ENCODE measurements around the gene MCRIP2. TPM values are rescaled to one million over a fixed set of nuclear protein-coding genes. Genes with fewer than 3 reads are reported as not detected.

The MCRIP2 gene
- total and polyA plus RNA-seq, 11 donors = 52.3 to 321 (median 97.0) TPM

GRCh38 chr16:651844-652243 lies 10.2 kb downstream of the MCRIP2 start:
- no peak for ATAC-seq
- TF ChIP-seq POLR2A (IDR thresholded peaks at IDR 0.05) = no peak
- TF ChIP-seq, protein P1, sequence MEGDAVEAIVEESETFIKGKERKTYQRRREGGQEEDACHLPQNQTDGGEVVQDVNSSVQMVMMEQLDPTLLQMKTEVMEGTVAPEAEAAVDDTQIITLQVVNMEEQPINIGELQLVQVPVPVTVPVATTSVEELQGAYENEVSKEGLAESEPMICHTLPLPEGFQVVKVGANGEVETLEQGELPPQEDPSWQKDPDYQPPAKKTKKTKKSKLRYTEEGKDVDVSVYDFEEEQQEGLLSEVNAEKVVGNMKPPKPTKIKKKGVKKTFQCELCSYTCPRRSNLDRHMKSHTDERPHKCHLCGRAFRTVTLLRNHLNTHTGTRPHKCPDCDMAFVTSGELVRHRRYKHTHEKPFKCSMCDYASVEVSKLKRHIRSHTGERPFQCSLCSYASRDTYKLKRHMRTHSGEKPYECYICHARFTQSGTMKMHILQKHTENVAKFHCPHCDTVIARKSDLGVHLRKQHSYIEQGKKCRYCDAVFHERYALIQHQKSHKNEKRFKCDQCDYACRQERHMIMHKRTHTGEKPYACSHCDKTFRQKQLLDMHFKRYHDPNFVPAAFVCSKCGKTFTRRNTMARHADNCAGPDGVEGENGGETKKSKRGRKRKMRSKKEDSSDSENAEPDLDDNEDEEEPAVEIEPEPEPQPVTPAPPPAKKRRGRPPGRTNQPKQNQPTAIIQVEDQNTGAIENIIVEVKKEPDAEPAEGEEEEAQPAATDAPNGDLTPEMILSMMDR (IDR thresholded peaks at IDR 0.05) = no peak
- 87 to 92% (median 91%) methylated on average over 14 to 22 of the region's 22 CpGs for WGBS, 4 donors
- Histone ChIP-seq H3K27me3 (no peaks in the 10 kb centered on the region), H3K4me1 (peaks cover 3 to 38% (median 29%) of the 10 kb centered on the region in 12 donors), H3K4me3 (no peak overlapping the region), H3K27ac (no peak overlapping the region), H3K36me3 (peaks cover 0 to 23% (median 0%) of the 10 kb centered on the region in 9 donors), H3K9me3 (no peaks in the 10 kb centered on the region)
- intact Hi-C loops (cut with DNase I) = loop anchor here in 1 of 10 donors (10.0 kb wide), 1 partner anchor 67 kb away; no protein-coding TSS in a partner anchor
- DNase-seq = no peak

DNA sequence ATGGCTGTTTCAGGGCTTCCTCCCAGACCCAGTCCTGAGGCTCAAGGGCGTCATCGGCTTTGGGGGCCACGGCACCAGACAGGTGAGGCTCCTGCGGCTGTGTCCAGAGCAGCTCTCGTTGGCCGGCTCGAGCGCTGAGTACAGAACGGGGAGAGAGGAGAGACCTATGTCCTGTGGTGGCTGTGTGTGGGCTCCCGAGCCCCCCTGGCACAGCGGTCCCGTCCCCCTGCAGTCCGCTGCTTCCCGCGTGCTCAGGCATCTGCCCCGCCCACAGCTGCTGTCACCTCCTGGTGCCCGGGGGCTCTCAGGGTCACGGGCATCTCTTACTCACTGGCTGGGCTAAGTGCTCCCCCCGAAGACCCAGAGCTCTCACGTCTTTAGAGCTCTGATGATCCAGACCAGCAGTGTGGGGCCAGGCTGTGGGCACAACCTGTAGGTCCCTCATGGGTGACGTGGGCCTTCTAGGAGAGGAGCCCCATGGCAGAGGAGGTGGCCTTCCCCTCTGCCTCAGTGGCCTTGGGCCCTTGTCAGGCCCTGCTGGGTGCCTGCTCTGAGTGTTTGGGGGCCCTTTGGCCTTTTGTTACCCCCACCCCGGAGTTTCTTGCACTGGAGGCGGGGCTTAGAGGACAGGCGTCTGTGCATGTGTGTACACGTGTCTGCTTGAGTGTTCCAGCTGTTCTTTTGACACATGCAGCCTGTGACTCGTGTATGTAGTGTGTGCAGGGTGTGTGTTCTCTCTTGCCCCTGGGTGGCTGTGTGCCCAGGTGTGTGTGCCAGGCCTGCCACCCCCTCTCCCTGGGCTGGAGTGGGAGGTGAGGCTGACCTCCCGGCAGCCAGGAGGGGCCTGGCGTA lies 11.1 kb downstream of the MCRIP2 start:
- WGBS, 4 donors = 83 to 94% (median 85%) methylated on average over 10 to 28 of the region's 28 CpGs
- no peak overlapping the region for H3K4me3 ChIP-seq
- intact Hi-C loops (cut with DNase I) = loop anchor here in 1 of 10 donors (10.0 kb wide), 1 partner anchor 68 kb away; no protein-coding TSS in a partner anchor
- peaks cover 3 to 30% (median 21%) of the 10 kb centered on the region in 12 donors for H3K4me1 ChIP-seq
- H3K36me3 ChIP-seq = peaks cover 0 to 30% (median 0%) of the 10 kb centered on the region in 9 donors
- H3K27me3 ChIP-seq = no peaks in the 10 kb centered on the region
- H3K9me3 ChIP-seq = no peaks in the 10 kb centered on the region
- H3K27ac ChIP-seq = no peak overlapping the region
- DNase-seq (no peak), ATAC-seq (no peak)
- TF ChIP-seq POLR2A (IDR thresholded peaks at IDR 0.05) = no peak

DNA sequence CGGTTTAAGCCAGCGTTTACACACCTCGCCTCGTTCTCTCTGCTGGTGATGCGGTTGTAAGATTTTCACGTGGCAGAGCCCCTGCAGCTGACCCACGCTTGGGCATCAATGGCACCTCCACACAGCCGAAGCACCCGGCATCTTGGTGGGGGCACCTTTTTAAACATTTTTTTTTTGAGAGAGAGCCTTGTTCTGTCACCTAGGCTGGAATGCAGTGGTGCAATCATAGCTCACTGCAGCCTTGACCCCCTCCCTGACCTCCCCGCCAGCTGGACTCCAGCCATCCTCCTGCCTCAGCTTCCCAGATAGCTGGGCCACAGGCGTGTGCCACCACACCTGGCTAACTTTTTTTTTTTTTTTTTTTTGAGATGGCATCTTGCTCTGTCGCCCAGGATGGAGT lies 12.4 kb downstream of the MCRIP2 start:
- Histone ChIP-seq H3K4me3 (no peak overlapping the region), H3K27ac (no peak overlapping the region), H3K27me3 (no peaks in the 10 kb centered on the region), H3K4me1 (peaks cover 3 to 16% (median 9%) of the 10 kb centered on the region in 12 donors), H3K36me3 (peaks cover 0 to 33% (median 0%) of the 10 kb centered on the region in 9 donors), H3K9me3 (no peaks in the 10 kb centered on the region)
- intact Hi-C loops (cut with DNase I) = loop anchor here in 1 of 10 donors (10.0 kb wide), 1 partner anchor 69 kb away; no protein-coding TSS in a partner anchor
- DNase-seq (no peak), ATAC-seq (no peak)
- TF ChIP-seq, protein P1 (IDR thresholded peaks at IDR 0.05) = no peak
- no peak for TF ChIP-seq POLR2A (IDR thresholded peaks at IDR 0.05)
- 93 to 94% (median 93%) methylated on average over 12 of the region's 12 CpGs for WGBS, 4 donors

DNA sequence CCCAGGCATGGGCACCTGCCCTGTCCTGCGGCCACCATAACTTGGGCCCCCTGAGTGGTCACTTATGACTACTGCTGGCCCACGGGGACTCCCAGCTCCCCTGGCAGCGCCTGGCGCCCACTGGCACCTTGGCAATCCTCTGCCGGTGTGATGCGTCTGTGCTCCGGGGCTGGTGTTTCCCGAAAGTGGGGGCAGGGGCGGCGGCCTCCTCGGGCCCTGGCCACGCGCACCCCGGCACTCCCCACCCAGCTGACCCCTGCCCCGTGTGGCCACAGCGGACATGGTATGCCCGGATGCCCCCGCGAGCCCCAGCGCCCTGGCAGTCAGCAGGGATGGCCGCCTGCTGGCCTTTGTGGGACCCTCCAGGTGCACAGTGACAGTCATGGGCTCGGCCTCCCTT lies 15.9 kb downstream of the MCRIP2 start:
- H3K4me3 ChIP-seq = no peak overlapping the region
- H3K9me3 ChIP-seq = no peaks in the 10 kb centered on the region
- DNase-seq = no peak
- TF ChIP-seq POLR2A (IDR thresholded peaks at IDR 0.05) = no peak
- TF ChIP-seq, protein P1 (IDR thresholded peaks at IDR 0.05) = no peak
- no peak for ATAC-seq
- 94 to 100% (median 96%) methylated on average over 7 to 22 of the region's 22 CpGs for WGBS, 4 donors
- no peak overlapping the region for H3K27ac ChIP-seq
- intact Hi-C loops (cut with DNase I) = loop anchor here in 1 of 10 donors (10.0 kb wide), 1 partner anchor 73 kb away; no protein-coding TSS in a partner anchor
- peaks cover 0 to 16% (median 11%) of the 10 kb centered on the region in 12 donors for H3K4me1 ChIP-seq
- H3K27me3 ChIP-seq = no peaks in the 10 kb centered on the region
- peaks cover 0 to 33% (median 0%) of the 10 kb centered on the region in 9 donors for H3K36me3 ChIP-seq
